CD8-positive, alpha-beta memory T cell (primary cell): ENCODE measurements around the gene B4GALNT1. TPM values are rescaled to one million over a fixed set of nuclear protein-coding genes. Genes with fewer than 3 reads are reported as not detected.

Experiments
- CTCF ChIA-PET: fragments of 350-600 bp; sonication (Branson Sonifier 250); formaldehyde crosslinking; loops from one replicate; lab custom pipeline; 2021; ENCODE audit warnings: antibody characterized with exemption; lab: Charles Lee
- POLR2A ChIA-PET: fragments of 350-600 bp; sonication (Branson Sonifier 250); formaldehyde crosslinking; loops from one replicate; lab custom pipeline; 2021; ENCODE audit warnings: antibody characterized with exemption; lab: Charles Lee
- DNase-seq, 5 donors: peaks; one replicate each; pipeline versions ENCODE4 v3.0.0 to v3.0.0-alpha.2; 2020 to 2022; ENCODE audit warnings: mixed read lengths in 1 of 5
- H3K27ac ChIP-seq: one replicate; pipeline ENCODE4 v1.7.0; 2013; ENCODE audit warnings: low read depth, mild to moderate bottlenecking, low read length, moderate library complexity
- H3K27me3 ChIP-seq: 2 replicates; pipeline ENCODE4 v1.7.0; 2013; ENCODE audit warnings: low read length, mild to moderate bottlenecking; ENCODE audit not compliant: insufficient read depth, poor library complexity, severe bottlenecking
- H3K36me3 ChIP-seq: 2 replicates; pipeline ENCODE4 v1.7.0; 2013; ENCODE audit warnings: mild to moderate bottlenecking, low read length, moderate library complexity; ENCODE audit not compliant: insufficient read depth
- H3K4me1 ChIP-seq: 2 replicates; pipeline ENCODE4 v1.7.0; 2013; ENCODE audit warnings: mild to moderate bottlenecking, low read length, moderate library complexity; ENCODE audit not compliant: insufficient read depth
- H3K4me3 ChIP-seq: 2 replicates; pipeline ENCODE4 v1.7.0; 2013; ENCODE audit warnings: mild to moderate bottlenecking, low read length
- H3K9me3 ChIP-seq: 2 replicates; pipeline ENCODE4 v1.7.0; 2013; ENCODE audit warnings: mild to moderate bottlenecking, low read length
- H3K27ac Mint-ChIP-seq, 8 donors: one replicate each; pipeline ENCODE4 v1.8.0; 2020 to 2021; ENCODE audit warnings: mixed read lengths in 8 of 8, mild to moderate bottlenecking in 6 of 8, inconsistent platforms in 3 of 8, moderate library complexity in 3 of 8
- H3K27me3 Mint-ChIP-seq, 2 donors: one replicate each; pipeline ENCODE4 v1.8.0; 2020 to 2021; ENCODE audit warnings: mixed read lengths in 2 of 2, mild to moderate bottlenecking in 1 of 2, moderate library complexity in 1 of 2
- H3K36me3 Mint-ChIP-seq, 3 donors: one replicate each; pipeline ENCODE4 v1.8.0; 2020 to 2021; ENCODE audit warnings: mixed read lengths in 3 of 3, inconsistent platforms in 1 of 3, mild to moderate bottlenecking in 1 of 3
- H3K4me1 Mint-ChIP-seq, 3 donors: one replicate each; pipeline ENCODE4 v1.8.0; 2020 to 2021; ENCODE audit warnings: mixed read lengths in 3 of 3, inconsistent platforms in 1 of 3, mild to moderate bottlenecking in 1 of 3
- H3K4me3 Mint-ChIP-seq, 7 donors: one replicate each; pipeline ENCODE4 v1.8.0; 2020 to 2021; ENCODE audit warnings: mixed read lengths in 7 of 7, mild to moderate bottlenecking in 6 of 7, moderate library complexity in 4 of 7, inconsistent platforms in 2 of 7
- H3K9me3 Mint-ChIP-seq, 5 donors: one replicate each; pipeline ENCODE4 v1.8.0; 2020 to 2022; ENCODE audit warnings: mixed read lengths in 5 of 5, mild to moderate bottlenecking in 3 of 5, moderate library complexity in 2 of 5, inconsistent platforms in 1 of 5
- polyA plus RNA-seq: library from polyadenylated mRNA; unstranded; fragments of 300-500 nt; fragmentation: Illumina TruSeq; gene quantifications from one replicate; pipeline ENCODE4 v1.2.3, GENCODE V29; 2021
- total RNA-seq, 2 experiments: library from RNA; stranded (reverse); gene quantifications; one replicate each; pipeline ENCODE4 v1.2.3, GENCODE V29; 2021

The B4GALNT1 gene
- total and polyA plus RNA-seq, 3 experiments from 2014 or later: 2.9 to 4.1 TPM; not detected in 1

DNA sequence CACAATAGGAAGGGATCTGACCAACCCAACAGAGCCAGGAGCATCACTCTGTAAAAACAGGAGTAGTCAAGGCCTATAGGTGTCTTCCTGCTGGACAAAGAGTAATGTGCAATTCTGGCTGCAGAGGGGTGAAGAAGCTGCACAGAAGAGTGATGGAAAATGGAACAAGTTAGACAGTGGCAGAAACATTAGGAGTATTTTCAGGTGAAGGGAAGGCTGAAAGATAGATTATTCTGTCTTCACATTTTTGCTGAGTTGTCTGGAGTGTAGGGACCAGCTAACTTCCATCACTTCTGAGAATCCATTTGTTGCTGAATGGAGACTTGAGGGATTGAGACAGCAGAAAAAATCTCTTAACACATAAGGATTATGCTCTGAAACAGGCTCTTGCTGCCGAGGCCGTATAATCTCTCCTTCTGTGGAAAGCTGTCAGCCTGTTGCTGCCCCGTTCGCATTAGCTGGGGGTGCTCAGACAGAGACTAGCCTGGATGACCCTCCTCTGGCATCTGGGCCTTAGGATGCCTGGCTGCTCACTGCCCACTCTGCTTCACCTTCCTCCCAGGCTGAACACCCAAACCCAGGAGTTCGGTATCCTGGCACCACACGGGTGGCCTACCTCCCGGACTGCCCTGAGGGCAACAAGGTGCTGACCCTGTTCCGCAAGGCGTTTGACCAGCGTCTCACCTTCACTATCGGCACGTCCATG, 24.9 kb downstream of the B4GALNT1 start:
- Histone ChIP-seq H3K4me1 (peaks cover 35% of the 10 kb centered on the region), H3K4me3 (no peak overlapping the region), H3K9me3 (no peaks in the 10 kb centered on the region), H3K27ac (no peak overlapping the region), H3K27me3 (peaks cover 4% of the 10 kb centered on the region), H3K36me3 (no peaks in the 10 kb centered on the region)
- Mint-ChIP-seq H3K27me3 (peaks cover 4 to 17% of the 10 kb centered on the region in 2 donors), H3K36me3 (peaks cover 0 to 18% (median 6%) of the 10 kb centered on the region in 3 donors), H3K27ac (peak overlapping the region in 4 of 8 donors; percentile 1 to 64 (median 40)), H3K4me1 (peaks cover 30 to 49% (median 36%) of the 10 kb centered on the region in 3 donors), H3K4me3 (peak overlapping the region in 1 of 7 donors; percentile 69), H3K9me3 (no peaks in the 10 kb centered on the region)
- POLR2A ChIA-PET: no interaction called here
- DNase-seq: no peak
- CTCF ChIA-PET: interaction anchor here (0.7 to 3.0 kb wide), 5 partner anchors 24 to 331 kb away, joined by 3 to 12 read pairs (median 3); no protein-coding TSS in a partner anchor

DNA sequence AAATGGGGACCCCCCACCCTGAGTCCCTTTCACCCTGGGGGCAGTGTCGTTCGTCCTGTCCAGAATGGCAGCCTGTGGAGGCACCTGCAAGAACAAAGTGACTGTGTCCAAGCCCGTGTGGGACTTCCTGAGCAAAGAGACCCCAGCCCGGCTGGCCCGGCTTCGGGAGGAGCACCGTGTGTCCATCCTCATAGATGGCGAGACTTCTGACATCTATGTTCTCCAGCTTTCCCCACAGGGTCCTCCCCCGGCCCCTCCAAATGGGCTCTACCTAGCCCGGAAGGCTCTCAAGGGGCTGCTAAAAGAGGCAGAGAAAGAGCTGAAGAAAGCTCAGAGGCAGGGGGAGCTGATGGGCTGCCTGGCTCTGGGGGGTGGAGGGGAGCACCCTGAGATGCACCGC, 26.2 kb downstream of the B4GALNT1 start:
- Mint-ChIP-seq H3K9me3 (no peaks in the 10 kb centered on the region), H3K27ac (peak overlapping the region in 1 of 8 donors; percentile 15), H3K4me3 (peak overlapping the region in 4 of 7 donors; percentile 6 to 90 (median 60)), H3K4me1 (peaks cover 36 to 53% (median 44%) of the 10 kb centered on the region in 3 donors), H3K36me3 (peaks cover 0 to 28% (median 10%) of the 10 kb centered on the region in 3 donors), H3K27me3 (peaks cover 4% of the 10 kb centered on the region in 2 donors)
- Histone ChIP-seq H3K27me3 (no peaks in the 10 kb centered on the region), H3K9me3 (no peaks in the 10 kb centered on the region), H3K4me3 (no peak overlapping the region), H3K4me1 (peaks cover 39% of the 10 kb centered on the region), H3K36me3 (peaks cover under 1% of the 10 kb centered on the region), H3K27ac (no peak overlapping the region)
- POLR2A ChIA-PET: no interaction called here
- CTCF ChIA-PET: interaction anchor here (1.1 to 3.0 kb wide), 3 partner anchors 14 to 27 kb away, joined by 3 to 12 read pairs (median 3); no protein-coding TSS in a partner anchor
- no peak for DNase-seq

DNA sequence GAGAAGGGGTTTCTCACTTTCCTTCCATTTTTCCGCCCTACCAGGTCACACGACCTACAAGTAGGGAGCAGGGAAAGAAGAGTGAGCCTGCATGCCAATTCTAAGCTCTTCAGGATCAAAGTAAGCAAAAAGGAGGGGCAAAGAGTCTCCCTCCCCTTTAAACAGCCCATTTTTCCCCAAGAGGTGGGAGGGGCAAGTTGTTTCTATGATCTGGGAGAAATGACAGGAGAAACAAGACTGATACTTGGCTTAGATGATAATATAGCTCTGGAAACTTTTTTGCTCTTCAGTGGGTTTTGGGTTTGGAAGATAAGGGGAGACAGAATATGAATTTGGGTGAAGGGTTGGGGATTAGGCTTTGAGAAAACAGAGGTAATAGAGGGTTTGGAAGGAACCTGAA, 26.6 kb downstream of the B4GALNT1 start:
- no peak overlapping the region for H3K4me3 ChIP-seq
- peaks cover 4% of the 10 kb centered on the region for H3K36me3 ChIP-seq
- H3K4me1 Mint-ChIP-seq: peaks cover 36 to 51% (median 44%) of the 10 kb centered on the region in 3 donors
- CTCF ChIA-PET: interaction anchor here (0.6 to 3.0 kb wide), 4 partner anchors 13 to 165 kb away, joined by 3 to 12 read pairs (median 3); no protein-coding TSS in a partner anchor
- H3K27ac ChIP-seq: no peak overlapping the region
- no peaks in the 10 kb centered on the region for H3K9me3 ChIP-seq
- H3K4me3 Mint-ChIP-seq: peak overlapping the region in 6 of 7 donors; percentile 44 to 90 (median 86)
- POLR2A ChIA-PET: interaction anchor here (0.6 kb wide), 1 partner anchor 26 kb away, joined by 3 read pairs; the partner anchor contains the start of gene B4GALNT1
- peaks cover 0 to 32% (median 13%) of the 10 kb centered on the region in 3 donors for H3K36me3 Mint-ChIP-seq
- no peaks in the 10 kb centered on the region for H3K9me3 Mint-ChIP-seq
- no peaks in the 10 kb centered on the region for H3K27me3 ChIP-seq
- DNase-seq: no peak
- H3K27ac Mint-ChIP-seq: peak overlapping the region in 5 of 8 donors; percentile 11 to 83 (median 55)
- H3K27me3 Mint-ChIP-seq: peaks cover 4% of the 10 kb centered on the region in 2 donors
- peaks cover 39% of the 10 kb centered on the region for H3K4me1 ChIP-seq

DNA sequence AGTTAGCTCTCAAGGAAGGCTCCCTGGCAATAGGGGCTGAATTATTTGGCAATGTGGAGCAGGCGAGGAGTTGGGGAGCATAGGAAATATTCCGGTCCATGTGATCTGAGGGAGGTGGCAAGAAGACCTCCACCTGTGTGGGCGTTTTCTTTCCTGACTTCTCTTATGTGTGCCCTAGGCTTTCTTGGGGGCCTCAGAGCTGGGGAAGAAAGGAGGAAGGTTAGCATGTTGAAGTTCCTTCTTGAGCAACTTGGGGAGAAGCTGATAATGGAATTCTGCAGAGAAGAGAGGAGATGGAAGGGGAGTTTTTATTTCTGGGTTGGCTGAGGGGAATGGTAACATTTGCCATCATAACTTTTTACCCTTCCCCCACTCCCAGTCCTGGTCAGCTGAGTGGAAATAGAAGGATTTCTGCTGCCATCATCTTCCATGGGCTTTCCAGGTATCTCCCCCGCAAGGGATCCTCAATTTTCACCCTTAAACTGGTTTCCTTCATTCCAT, 27.1 kb downstream of the B4GALNT1 start:
- POLR2A ChIA-PET: interaction anchor here (0.6 kb wide), 1 partner anchor 27 kb away, joined by 3 read pairs; the partner anchor contains the start of gene B4GALNT1
- H3K9me3 Mint-ChIP-seq: no peaks in the 10 kb centered on the region
- Histone ChIP-seq H3K4me1 (peaks cover 36% of the 10 kb centered on the region), H3K36me3 (peaks cover 10% of the 10 kb centered on the region), H3K4me3 (no peak overlapping the region), H3K27ac (no peak overlapping the region), H3K27me3 (no peaks in the 10 kb centered on the region), H3K9me3 (no peaks in the 10 kb centered on the region)
- CTCF ChIA-PET: interaction anchor here (0.6 to 3.0 kb wide), 4 partner anchors 13 to 165 kb away, joined by 3 to 12 read pairs (median 4); no protein-coding TSS in a partner anchor
- peaks cover 3 to 4% of the 10 kb centered on the region in 2 donors for H3K27me3 Mint-ChIP-seq
- peaks cover 0 to 37% (median 18%) of the 10 kb centered on the region in 3 donors for H3K36me3 Mint-ChIP-seq
- peak overlapping the region; percentile 73 to 90 (median 88) for H3K4me3 Mint-ChIP-seq
- DNase-seq: no peak
- peak overlapping the region in 5 of 8 donors; percentile 34 to 96 (median 88) for H3K27ac Mint-ChIP-seq
- peaks cover 36 to 49% (median 44%) of the 10 kb centered on the region in 3 donors for H3K4me1 Mint-ChIP-seq

DNA sequence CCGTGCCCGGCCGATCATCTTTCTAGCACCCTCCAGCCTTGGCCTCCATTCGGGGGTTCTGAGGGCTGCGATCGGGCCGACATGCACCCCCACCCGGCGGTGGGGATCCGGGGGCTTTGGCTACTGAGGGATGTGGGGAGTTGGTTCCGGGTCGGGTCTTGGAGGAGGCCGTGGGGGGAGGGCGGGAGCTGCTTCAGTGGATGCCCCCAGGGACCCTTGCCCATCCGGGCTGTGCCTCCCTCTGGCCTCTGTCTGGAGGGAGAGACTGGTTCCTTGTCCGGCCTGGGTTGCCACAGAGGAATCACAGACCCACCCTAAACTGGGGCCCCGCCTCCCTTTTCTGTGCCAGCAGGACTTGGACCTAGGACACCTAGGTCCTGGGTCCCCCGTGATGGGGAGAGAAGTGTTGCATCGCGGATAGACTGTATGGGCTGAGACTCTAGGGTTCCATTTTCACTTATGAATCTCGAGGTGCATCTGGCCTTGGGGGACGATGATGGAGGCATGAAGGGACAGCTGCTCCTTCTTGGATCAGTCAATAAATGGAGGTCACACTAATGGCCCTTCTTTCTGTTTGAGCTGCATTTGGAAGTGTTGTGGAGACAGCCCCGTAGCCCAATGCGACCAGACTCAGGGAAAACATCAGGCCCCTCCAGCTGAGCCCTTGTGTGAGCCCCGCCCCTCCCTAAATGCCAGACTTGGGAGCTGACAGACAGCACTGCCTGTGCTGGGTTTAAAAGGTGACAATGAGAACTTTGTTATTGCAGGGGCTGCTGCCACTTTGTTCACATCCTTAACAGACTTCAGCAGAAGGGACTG, 27.8 kb downstream of the B4GALNT1 start:
- H3K4me3 ChIP-seq: peak overlapping the region; percentile 69
- H3K27ac ChIP-seq: no peak overlapping the region
- DNase-seq: no peak
- Mint-ChIP-seq H3K36me3 (peaks cover 0 to 44% (median 21%) of the 10 kb centered on the region in 3 donors), H3K9me3 (no peaks in the 10 kb centered on the region), H3K27ac (peak overlapping the region in 6 of 8 donors; percentile 80 to 96 (median 90)), H3K4me3 (peak overlapping the region; percentile 85 to 94 (median 88)), H3K4me1 (peaks cover 32 to 43% (median 37%) of the 10 kb centered on the region in 3 donors), H3K27me3 (peaks cover 0 to under 1% of the 10 kb centered on the region in 2 donors)
- peaks cover 12% of the 10 kb centered on the region for H3K36me3 ChIP-seq
- H3K9me3 ChIP-seq: no peaks in the 10 kb centered on the region
- H3K27me3 ChIP-seq: no peaks in the 10 kb centered on the region
- POLR2A ChIA-PET: no interaction called here
- peaks cover 29% of the 10 kb centered on the region for H3K4me1 ChIP-seq
- CTCF ChIA-PET: interaction anchor here (0.8 to 3.0 kb wide), 3 partner anchors 16 to 22 kb away, joined by 3 to 12 read pairs (median 4); no protein-coding TSS in a partner anchor

DNA sequence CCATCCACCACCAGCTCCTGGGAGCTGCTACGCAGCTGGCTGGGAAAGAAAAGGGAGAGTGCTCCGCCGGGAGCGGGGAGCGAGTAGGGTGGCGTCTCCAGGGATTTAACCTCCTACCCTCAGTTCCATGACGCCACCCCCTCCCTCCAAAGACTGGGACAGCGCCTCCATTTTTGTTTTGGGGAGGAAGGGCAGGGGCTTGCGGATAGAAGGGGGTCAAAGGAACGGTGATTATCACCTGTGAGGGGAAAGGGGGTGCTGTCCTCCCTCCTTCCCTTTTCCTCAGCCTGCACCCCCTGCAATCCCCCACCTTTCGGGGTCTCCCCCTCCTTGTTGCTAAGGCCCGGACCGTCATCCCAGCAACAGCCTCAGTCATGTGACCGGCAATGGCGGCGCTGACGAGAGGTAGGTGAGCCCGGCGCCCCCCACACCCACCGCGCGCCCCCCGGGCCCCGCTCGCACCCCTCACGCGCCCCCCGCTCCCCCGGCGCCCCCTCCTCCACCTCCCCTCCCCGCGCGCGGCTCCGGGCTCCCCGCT, 28.5 kb downstream of the B4GALNT1 start, which contains the start of gene DTX3:
Gene DTX3 (plus strand): TSS at position 371 of the 538 bp plus-strand sequence. CDS start 1,694 bp downstream, outside the sequence.
- peaks cover 28% of the 10 kb centered on the region for H3K4me1 ChIP-seq
- no peaks in the 10 kb centered on the region for H3K9me3 Mint-ChIP-seq
- no peaks in the 10 kb centered on the region for H3K27me3 Mint-ChIP-seq
- H3K27ac ChIP-seq: no peak within 1 kb of the TSS
- no peaks in the 10 kb centered on the region for H3K9me3 ChIP-seq
- peaks cover 32 to 43% (median 37%) of the 10 kb centered on the region in 3 donors for H3K4me1 Mint-ChIP-seq
- peaks cover 12% of the 10 kb centered on the region for H3K36me3 ChIP-seq
- CTCF ChIA-PET: interaction anchor here (0.9 to 1.6 kb wide), 3 partner anchors 22 to 152 kb away, joined by 3 to 6 read pairs (median 5); partner anchors contain the start of gene B4GALNT1
- POLR2A ChIA-PET: no interaction called here
- H3K27ac Mint-ChIP-seq: peak within 1 kb of the TSS; percentile 64 to 96 (median 92)
- peak within 1 kb of the TSS; percentile 85 to 94 (median 88) for H3K4me3 Mint-ChIP-seq
- H3K4me3 ChIP-seq: peak within 1 kb of the TSS; percentile 78
- H3K27me3 ChIP-seq: no peaks in the 10 kb centered on the region
- H3K36me3 Mint-ChIP-seq: peaks cover 0 to 50% (median 24%) of the 10 kb centered on the region in 3 donors
- DNase-seq: peak in 2 of 5 donors; percentile 56 to 73
